ENCODE data around the gene TBL3.

TBL3 gene

DNA sequence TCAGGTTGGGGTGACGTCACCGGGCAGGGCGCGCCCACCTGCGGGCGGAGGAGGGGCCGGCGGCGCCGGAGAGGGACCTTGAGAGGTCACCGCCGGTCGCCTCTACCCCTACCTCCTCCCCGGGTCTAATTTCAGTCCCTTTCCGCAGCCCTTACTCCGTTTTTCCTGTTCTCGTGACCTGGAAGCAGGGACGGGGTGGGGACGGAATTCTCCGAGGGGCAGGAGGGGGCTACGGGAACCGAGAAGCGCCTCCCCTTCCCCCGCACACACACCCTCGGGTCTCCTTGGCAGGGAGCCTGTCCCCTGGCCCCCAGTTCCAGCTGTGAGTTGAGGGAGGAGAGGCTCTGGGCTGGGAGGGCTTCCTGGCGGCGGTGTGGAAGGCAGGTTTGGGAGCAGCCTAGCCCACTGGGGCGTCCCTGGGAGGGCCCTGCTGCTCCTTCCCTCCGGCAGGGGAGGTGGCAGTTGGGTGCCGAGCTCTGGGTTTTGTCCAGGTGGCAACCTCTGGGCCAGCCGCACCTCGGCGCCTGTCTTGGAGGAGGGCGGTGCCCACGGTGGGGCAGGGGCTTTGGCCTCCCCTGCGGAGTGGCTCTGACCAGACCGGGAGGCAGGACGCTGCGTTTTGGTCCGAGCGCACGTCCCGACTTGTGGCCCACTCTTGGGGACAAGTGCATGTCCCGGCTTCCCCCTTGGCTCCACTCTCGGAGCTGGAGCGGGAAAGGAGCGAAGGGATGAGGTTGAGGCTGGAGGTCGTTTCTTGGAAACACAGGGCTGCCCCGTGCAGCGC lies 18.7 kb downstream of the TBL3 start:
- Mint-ChIP-seq H3K4me1 (peaks cover 33 to 43% of the 10 kb centered on the region in 2 donors), H3K36me3 (peaks cover 23 to 49% of the 10 kb centered on the region in 2 donors), H3K4me3 (peak overlapping the region; percentile 88 to 95), H3K27ac (peak overlapping the region; percentile 98), H3K9me3 (no peaks in the 10 kb centered on the region), H3K27me3 (no peaks in the 10 kb centered on the region)
- DNase-seq: peak; percentile 57
- ATAC-seq (replicated peaks): peak; percentile 27 to 32

DNA sequence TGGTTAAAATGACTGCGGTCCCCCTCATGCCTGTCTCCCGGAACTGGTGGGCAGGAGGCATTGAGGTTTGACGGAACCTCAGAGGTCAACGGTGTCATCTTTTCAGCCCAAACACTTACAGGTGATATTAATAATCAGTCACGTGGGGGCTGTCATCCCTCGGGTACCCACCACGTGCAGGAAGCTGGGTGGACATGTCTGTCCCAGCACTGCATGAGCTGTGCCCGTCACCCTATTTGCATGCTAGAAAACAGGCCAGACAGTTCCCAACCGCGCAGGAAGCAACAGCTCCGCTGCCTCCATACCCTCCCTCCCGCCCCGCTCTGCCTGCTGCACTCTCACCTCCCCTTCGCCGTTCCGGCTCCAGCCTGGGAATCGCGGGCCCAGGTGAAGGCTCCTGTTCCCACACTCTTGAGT lies 19.3 kb downstream of the TBL3 start:
- Mint-ChIP-seq H3K4me1 (peaks cover 31 to 39% of the 10 kb centered on the region in 2 donors), H3K27me3 (no peaks in the 10 kb centered on the region), H3K9me3 (no peaks in the 10 kb centered on the region), H3K4me3 (peak overlapping the region; percentile 88 to 95), H3K27ac (peak overlapping the region; percentile 98), H3K36me3 (peaks cover 24 to 47% of the 10 kb centered on the region in 2 donors)
- ATAC-seq (replicated peaks) (peak; percentile 76 to 80), DNase-seq (peak; percentile 89)

DNA sequence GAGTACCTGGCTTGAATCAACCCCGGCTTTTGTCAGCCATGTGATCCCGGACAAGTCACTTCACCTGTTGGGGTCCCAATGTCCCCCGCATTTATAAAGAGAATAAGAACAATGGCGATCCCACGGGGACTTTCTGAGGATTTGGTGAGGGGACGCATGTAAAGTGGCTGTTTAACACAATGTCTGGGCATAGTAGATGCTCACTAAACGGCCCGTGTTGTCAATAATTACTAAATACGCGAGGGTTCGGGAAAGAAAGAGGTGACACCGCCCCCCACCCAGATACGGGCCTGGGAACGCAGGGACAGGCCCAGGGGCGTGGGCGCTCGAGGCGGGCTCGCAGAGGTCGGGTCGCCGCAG lies 19.7 kb downstream of the TBL3 start:
- H3K4me1 Mint-ChIP-seq: peaks cover 28 to 37% of the 10 kb centered on the region in 2 donors
- peak overlapping the region; percentile 98 for H3K27ac Mint-ChIP-seq
- DNase-seq (no peak), ATAC-seq (replicated peaks) (no peak)
- H3K4me3 Mint-ChIP-seq: peak overlapping the region; percentile 88 to 95
- no peaks in the 10 kb centered on the region for H3K27me3 Mint-ChIP-seq
- H3K36me3 Mint-ChIP-seq: peaks cover 20 to 45% of the 10 kb centered on the region in 2 donors
- H3K9me3 Mint-ChIP-seq: no peaks in the 10 kb centered on the region

DNA sequence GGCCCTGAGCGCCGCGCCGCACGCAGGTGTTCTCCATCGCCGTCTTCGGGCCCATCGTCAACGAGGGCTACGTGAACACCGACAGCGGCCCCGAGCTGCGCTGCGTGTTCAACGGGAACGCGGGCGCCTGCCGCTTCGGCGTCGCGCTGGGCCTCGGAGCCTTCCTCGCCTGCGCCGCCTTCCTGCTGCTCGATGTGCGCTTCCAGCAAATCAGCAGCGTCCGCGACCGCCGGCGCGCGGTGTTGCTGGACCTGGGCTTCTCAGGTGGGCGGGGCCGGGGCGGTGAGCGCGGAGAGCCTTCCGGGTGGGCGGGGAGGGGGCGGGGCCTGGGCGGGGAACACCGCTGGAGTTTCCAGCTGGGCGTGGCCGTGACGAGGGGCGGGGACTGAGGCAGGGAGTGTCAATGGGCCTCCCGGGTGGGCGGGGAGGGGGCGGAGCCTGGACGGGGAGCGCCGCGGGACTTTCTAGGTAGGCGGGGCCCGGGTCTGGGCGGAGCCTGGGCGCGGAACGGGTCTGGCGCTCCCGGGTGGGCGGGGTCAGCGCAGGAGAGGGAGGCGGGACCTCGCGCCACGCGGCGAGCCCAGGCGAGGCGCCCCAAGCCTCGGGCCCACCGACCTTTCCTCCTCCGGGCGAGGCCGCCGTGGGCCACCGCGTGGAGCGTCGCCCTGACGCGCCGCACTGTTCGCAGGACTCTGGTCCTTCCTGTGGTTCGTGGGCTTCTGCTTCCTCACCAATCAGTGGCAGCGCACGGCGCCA lies 20.3 kb downstream of the TBL3 start:
- H3K4me1 Mint-ChIP-seq: peaks cover 23 to 37% of the 10 kb centered on the region in 2 donors
- peak; percentile 51 to 54 for ATAC-seq (replicated peaks)

DNA sequence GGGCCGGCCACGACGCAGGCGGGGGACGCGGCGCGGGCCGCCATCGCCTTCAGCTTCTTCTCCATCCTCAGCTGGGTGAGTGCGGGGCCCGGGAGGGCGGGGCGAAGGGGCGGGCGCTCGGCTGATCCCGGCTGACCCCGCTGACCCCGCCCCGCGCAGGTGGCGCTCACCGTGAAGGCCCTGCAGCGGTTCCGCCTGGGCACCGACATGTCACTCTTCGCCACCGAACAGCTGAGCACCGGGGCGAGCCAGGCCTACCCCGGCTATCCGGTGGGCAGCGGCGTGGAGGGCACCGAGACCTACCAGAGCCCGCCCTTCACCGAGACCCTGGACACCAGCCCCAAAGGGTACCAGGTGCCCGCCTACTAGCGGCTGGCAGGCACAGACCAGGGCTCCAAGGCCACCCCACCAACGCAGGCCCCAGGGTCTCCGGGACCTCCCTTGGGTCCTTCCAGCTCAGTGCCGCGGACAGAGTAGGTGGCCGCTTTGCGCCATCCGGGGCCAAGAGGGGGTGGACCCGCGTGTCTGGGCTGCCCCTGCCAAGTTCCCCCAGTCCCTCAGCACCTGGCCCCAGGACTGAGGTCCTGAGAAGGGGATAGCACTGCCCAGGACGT lies 21.0 kb downstream of the TBL3 start:
- no peak overlapping the region for H3K27ac Mint-ChIP-seq
- no peaks in the 10 kb centered on the region for H3K27me3 Mint-ChIP-seq
- peaks cover 14 to 45% of the 10 kb centered on the region in 2 donors for H3K36me3 Mint-ChIP-seq
- no peak overlapping the region for H3K4me3 Mint-ChIP-seq
- DNase-seq: no peak
- H3K4me1 Mint-ChIP-seq: peaks cover 23 to 37% of the 10 kb centered on the region in 2 donors
- no peak for ATAC-seq (replicated peaks)
- H3K9me3 Mint-ChIP-seq: no peaks in the 10 kb centered on the region

More for the DNA sequence above, 20.3 kb downstream of the TBL3 start:
- Mint-ChIP-seq H3K27ac (peak overlapping the region; percentile 98), H3K4me3 (peak overlapping the region; percentile 88 to 95), H3K9me3 (no peaks in the 10 kb centered on the region), H3K36me3 (peaks cover 17 to 45% of the 10 kb centered on the region in 2 donors), H3K27me3 (no peaks in the 10 kb centered on the region)
- DNase-seq: peak; percentile 87

DNA sequence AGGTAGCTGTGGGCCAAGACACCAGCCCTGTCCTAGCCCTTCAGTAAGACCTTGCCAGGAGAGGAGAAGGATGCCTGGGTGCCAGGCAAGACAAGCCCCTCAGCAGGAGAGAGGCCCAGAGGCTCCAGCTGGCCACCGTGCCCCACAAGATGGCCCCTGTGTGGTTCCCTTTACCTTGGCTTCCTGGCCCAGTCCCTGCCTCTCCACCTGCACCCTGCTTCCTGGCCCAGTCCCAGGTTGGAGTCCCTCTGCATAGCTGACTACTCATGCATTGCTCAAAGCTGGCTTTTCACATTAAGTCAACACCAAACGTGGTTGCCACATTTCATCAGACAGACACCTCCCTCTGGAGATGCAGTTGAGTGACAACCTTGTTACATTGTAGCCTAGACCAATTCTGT lies 21.9 kb downstream of the TBL3 start:
- Mint-ChIP-seq H3K4me3 (no peak overlapping the region), H3K27me3 (no peaks in the 10 kb centered on the region), H3K27ac (peak overlapping the region; percentile 84), H3K4me1 (peaks cover 20 to 37% of the 10 kb centered on the region in 2 donors), H3K9me3 (no peaks in the 10 kb centered on the region), H3K36me3 (peaks cover 19 to 49% of the 10 kb centered on the region in 2 donors)
- DNase-seq: no peak
- ATAC-seq (replicated peaks): no peak

DNA sequence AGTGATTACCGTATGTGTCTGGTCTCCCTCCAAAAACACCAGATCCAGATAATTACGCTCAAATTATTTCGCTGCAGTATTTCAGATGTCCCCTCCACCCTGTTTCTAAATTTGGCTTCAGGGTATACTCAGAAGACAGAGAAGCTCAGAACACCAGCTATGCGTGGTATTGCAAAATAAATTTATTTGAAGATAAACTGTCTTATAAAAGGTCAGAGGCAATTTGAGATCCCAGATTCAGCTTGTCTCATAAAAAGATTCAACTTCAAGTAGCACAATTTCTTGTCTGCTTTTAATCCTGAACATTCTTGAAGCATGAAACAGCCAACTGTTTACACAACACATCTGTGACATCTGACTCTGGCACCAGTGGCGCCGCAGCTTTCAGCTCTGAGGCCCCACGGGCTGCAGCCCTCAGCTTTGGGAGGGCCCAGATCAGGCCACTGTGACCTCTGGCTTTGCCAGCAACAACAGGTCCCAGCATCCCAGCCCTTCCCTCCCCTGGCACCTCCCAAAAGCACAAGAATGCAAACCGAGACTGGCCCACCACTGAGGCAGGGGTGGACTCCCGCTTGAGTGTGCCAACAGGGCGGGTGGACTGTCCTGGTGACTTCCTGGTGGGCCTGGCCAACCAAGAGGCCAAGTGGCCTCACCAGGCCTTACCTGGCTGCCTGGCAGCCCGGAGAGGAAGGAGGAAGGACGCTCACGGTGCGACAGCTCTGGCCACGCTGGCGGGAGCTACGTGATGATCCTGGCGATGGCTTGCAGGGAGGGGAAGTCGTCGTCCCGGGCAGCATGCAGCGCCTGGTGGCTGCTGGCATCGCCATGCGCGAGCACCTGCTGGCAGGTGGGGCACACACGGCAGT lies 25.9 kb downstream of the TBL3 start:
- no peak overlapping the region for H3K27ac Mint-ChIP-seq
- DNase-seq (no peak), ATAC-seq (replicated peaks) (no peak)
- H3K4me1 Mint-ChIP-seq: peaks cover 13 to 15% of the 10 kb centered on the region in 2 donors
- H3K36me3 Mint-ChIP-seq: peaks cover 37 to 59% of the 10 kb centered on the region in 2 donors
- H3K4me3 Mint-ChIP-seq: no peak overlapping the region
- no peaks in the 10 kb centered on the region for H3K9me3 Mint-ChIP-seq
- H3K27me3 Mint-ChIP-seq: no peaks in the 10 kb centered on the region

DNA sequence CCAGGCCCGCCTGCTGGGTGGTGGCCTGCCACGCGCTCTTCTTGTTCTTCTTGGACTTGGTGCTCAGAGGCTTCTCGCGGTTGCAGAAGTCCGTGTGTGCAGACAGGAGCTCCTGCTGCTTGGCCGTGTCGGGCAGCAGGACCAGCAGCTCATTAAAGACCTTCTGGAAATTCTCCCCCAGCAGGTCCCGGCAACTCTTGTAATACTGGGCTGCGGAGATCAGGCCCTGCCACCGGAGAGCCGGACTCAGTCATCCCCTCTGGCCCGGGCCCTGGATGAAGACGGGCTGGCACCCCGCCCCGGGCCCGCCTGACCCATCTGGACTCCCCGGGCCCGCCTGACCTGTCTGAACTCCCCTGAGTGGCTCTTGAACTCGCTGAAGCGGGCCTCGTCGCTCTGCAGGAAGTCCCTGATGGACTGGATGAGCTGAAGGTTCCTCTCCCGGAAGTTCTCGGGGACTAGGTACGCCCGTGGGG lies 26.5 kb downstream of the TBL3 start:
- Mint-ChIP-seq H3K4me1 (peaks cover 11% of the 10 kb centered on the region in 2 donors), H3K36me3 (peaks cover 34 to 55% of the 10 kb centered on the region in 2 donors), H3K4me3 (no peak overlapping the region), H3K27ac (no peak overlapping the region), H3K9me3 (no peaks in the 10 kb centered on the region), H3K27me3 (no peaks in the 10 kb centered on the region)
- DNase-seq: no peak
- no peak for ATAC-seq (replicated peaks)

DNA sequence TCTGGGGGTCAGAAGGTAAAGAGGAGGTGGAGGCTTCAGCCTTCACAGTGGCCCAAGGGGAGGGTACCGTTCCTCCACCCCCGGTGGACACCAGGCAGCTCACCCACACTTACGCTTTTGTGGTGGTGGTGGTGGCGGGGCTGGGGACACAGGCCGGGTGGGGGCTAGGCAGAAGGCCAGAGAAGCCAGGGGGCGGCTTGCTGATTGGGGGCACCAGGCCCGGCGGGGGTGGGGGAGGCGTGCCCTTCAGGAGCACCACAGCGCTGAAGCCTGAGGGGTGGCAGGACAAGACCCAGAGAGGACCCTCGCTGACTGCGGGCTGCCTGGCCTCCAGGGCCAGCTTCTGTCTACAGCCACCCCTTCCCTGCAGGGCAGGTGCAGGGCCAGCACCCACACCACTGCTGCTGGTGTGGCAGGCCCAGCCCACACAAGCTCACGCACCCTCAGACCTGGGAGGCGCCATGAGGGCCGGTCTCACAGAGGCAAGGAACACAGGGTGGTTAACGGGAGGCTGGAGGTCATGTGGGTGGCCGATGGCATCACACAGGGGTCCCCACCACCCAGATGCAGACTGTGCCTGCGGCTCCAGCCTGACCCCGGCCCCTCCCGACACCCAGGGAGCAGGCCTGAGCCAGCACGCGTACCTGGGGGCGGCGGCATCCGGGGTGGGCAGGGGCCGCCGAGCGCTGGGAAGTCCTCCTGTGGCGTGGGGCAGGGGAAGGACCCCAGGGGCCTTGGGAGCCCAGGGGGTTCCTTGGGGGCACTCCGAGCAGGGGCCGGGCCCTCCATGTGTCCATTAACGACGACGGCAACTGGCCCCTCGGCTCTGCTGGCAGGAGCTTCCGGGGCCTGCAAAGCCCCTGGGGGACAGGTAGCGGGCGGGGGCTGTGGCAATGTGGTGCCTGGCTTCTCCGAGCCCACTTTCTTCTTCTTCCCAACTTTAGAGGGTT lies 27.3 kb downstream of the TBL3 start:
- Mint-ChIP-seq H3K4me1 (peaks cover 4 to 7% of the 10 kb centered on the region in 2 donors), H3K4me3 (no peak overlapping the region), H3K27ac (no peak overlapping the region), H3K9me3 (no peaks in the 10 kb centered on the region), H3K36me3 (peaks cover 32 to 48% of the 10 kb centered on the region in 2 donors), H3K27me3 (no peaks in the 10 kb centered on the region)
- DNase-seq: no peak
- no peak for ATAC-seq (replicated peaks)

DNA sequence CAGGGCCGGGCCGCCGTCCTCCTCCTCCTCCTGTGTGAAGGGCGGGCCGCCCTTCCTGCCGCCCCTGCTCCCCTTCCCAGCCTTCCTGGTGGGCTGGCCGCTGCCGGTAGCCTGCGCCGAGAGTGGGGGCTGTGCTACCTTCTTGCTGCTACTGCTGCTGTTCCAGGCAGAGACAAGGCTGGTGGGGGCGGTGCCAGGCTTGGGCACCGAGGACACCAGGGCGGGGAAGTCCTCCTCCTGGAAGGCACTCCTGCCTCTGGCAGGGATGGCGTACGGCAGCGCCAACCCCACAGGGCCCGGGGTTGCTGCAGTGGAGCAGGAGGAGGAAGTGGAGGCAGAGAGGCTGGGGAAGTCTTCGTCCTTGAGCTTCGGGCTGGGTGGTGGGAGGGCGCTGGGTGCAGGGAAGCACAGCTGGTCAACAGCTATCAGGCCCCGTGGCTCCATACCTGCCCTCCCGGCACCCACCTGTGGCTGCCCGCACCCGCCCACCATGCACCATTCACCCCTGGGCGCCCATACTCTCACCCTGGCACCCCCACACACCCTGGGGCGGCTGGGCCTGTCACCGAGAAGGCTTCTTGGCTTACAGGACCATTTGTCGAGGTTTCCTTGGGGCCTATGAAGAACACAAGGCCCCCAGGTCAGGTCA lies 28.1 kb downstream of the TBL3 start:
- Mint-ChIP-seq H3K27ac (no peak overlapping the region), H3K36me3 (peaks cover 32 to 49% of the 10 kb centered on the region in 2 donors), H3K4me1 (peaks cover 6 to 16% of the 10 kb centered on the region in 2 donors), H3K4me3 (no peak overlapping the region), H3K9me3 (no peaks in the 10 kb centered on the region), H3K27me3 (no peaks in the 10 kb centered on the region)
- DNase-seq: no peak
- ATAC-seq (replicated peaks): no peak

DNA sequence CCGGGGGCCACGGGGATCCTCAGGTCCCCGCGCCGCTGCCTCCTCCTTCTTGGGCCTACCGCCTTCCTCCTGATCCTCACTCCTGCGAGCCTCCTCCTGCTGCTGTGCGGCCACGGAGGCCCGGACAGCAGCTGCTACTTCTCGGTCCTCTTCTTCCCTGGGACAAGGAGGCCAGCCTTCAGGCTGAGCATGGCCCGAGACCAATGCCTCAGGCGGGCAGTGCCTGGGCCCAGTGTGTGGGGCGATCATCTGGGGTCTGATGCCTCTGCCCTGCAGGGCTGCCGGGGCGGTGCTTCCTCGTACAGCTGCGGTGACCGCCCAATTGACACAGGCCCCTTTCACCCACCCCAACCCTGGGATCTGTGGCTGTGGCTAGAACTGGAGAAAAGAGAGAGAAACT lies 29.2 kb downstream of the TBL3 start:
- ATAC-seq (replicated peaks): no peak
- H3K27me3 Mint-ChIP-seq: no peaks in the 10 kb centered on the region
- DNase-seq: no peak
- peaks cover 31 to 48% of the 10 kb centered on the region in 2 donors for H3K36me3 Mint-ChIP-seq
- peaks cover 9 to 25% of the 10 kb centered on the region in 2 donors for H3K4me1 Mint-ChIP-seq
- H3K4me3 Mint-ChIP-seq: no peak overlapping the region
- H3K9me3 Mint-ChIP-seq: no peaks in the 10 kb centered on the region
- no peak overlapping the region for H3K27ac Mint-ChIP-seq

DNA sequence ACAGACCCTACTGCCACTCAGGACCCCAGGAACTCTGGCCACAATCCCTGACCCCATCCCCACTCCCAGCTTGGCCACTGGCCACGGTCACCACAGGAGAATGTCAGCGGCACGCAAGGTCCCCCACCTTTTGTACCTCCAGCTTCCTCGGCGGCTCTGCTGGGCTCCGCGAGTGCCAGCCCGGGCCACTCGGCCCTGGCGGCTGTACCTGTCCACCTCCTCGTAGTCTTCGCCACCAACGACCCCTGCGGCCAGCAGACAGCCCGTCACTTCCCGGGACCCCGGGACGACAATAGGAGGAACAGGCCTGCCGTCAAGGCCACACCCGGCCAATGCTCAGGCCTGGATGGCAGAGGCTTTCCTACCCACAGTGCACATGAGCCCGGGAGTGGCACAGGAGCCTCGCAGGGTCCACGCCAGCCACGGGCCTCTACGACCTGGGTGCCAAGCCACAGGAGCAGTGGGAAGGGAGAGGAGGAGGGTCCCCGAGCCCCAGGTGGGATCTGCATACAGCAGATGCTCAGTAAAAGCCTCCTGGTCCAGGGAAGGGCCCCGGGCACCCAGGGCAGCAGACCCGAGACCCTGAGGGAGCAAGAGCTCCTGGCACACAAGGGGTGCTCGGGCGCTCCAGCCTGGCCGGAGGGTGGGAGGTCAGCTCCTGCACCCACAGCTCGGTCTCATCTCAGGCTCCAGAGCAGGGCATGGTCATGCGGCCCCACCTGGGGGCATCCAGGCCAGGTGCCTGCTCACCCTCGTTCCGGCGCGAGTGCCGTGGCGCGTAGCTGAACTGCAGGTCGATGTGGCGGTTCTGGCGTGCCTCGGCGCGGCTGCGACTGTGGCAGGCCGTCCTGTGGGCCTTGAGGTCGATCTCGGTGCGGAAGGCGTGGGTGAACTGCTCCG lies 29.9 kb downstream of the TBL3 start:
- DNase-seq (no peak), ATAC-seq (replicated peaks) (no peak)
- Mint-ChIP-seq H3K36me3 (peaks cover 37 to 51% of the 10 kb centered on the region in 2 donors), H3K9me3 (no peaks in the 10 kb centered on the region), H3K4me3 (no peak overlapping the region), H3K4me1 (peaks cover 16 to 29% of the 10 kb centered on the region in 2 donors), H3K27ac (no peak overlapping the region), H3K27me3 (no peaks in the 10 kb centered on the region)

Measured in stimulated activated naive B cell treated with anti-CD40 and anti-IgM and Interleukin-4, amounts not matched to agents 10 μg/mL and 1 μg/mL and 100 μg/mL, for 72 hours (primary cell).